Esophagus squamous epithelium (tissue), 4 donors: ENCODE results near the gene SLC35A2.

ENCODE experiments used
- CTCF ChIP-seq, 6 experiments: fragments of 450-650 bp in 4 of 6; fragments of 200-600 bp in 2 of 6; sonication (generic) in 2 of 6; IDR thresholded peaks; one replicate each; pipeline ENCODE4 v1.5.1; 2016 to 2019; ENCODE audit warnings: antibody characterized with exemption in 6 of 6, mild to moderate bottlenecking in 4 of 6, moderate library complexity in 4 of 6
- POLR2A ChIP-seq, 4 donors: fragments of 450-650 bp; IDR thresholded peaks; one replicate each; pipeline ENCODE4 v1.6.1; 2017; ENCODE audit warnings: antibody characterized with exemption in 4 of 4, mild to moderate bottlenecking in 4 of 4, moderate library complexity in 3 of 4

- no peak for TF ChIP-seq POLR2A (IDR thresholded peaks at IDR 0.05)
- no peak for TF ChIP-seq CTCF (IDR thresholded peaks at IDR 0.05)
These were observed 12.4 kb downstream of the SLC35A2 start for GRCh38 chrX:48899078-48899410.
